OCI-M2 (cell line): ENCODE measurements around the gene ANO3.

Experiments used
- DNase-seq: peaks from one replicate; lab custom pipeline; 2025; ENCODE audit not compliant: unreplicated experiment; lab: John Stamatoyannopoulos, UW

ANO3 gene

DNA sequence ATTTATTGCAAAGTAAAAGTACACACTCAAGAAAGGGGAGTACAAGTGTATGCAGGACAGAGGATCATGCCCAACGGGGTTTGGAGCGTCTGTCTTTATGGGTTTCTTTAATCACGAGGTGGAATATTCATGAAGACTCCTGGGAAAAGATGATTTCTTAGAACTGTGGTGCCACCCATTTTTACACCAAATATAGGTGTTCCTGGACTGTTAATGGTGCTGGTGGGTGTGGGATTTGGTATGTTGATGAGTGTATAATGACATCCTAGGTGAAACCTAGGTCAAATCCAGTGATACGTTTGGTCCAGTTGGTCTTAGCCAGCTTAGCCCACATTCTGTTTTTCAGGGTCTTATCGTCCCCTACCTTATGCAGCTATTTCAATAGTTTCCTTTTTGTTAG lies 21.1 kb downstream of the ANO3 start:
- no peak for DNase-seq

DNA sequence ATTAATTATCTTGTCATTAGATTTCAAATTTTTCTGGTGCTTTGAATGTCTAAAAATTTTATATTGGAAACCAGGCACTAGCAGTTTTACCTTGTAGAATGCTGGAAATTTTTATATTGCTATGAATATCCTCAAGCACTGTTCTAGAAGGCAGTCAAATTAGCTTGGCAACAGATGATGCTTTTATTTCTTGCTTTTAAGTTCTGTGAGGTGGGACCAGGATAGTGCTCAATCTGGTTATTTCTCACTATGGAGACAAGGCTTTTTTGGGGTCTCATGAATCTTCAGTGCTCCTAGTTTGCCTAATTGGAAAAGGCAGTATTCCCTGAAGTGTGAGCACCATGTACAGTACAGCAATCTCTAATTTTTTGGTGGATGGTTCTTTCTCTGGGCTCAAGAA lies 27.1 kb downstream of the ANO3 start:
- DNase-seq = no peak

DNA sequence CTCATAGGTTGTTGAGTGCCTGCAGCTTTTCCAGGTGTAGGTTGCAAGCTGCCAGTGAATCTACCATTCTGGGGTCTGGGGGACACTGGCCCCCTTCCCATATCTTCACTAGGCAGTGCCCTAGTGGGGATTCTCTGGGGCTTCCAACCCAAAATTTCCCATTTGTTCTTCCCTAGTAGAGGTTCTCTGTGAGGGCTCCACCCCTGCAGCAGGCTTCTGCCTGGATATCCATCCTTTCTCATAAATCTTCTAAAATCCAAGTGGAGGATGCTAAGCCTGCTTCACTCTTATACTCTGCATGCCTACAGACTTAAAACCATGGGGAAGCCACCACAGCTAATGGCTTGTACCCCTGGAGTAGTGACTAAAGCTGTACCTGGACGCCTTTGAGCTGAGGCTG lies 33.4 kb downstream of the ANO3 start:
- DNase-seq = no peak

DNA sequence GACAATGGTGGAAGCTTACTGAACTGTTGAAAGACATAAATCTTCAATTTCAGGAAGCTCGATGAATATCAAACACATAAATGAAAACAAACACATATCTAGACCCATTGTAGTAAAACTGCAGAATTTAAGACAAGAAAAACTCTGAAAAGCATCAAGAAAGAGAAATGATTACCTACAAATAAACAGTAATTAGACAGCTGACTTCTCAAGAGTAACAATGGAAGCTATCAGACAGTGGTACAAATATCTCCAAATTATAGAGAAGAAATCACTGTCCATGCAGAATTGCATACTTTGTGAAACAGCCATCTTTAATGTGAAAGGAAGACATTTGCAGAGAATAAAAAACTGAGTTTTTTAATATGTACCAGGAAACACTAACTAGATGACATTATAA lies 45.7 kb downstream of the ANO3 start:
- no peak for DNase-seq

DNA sequence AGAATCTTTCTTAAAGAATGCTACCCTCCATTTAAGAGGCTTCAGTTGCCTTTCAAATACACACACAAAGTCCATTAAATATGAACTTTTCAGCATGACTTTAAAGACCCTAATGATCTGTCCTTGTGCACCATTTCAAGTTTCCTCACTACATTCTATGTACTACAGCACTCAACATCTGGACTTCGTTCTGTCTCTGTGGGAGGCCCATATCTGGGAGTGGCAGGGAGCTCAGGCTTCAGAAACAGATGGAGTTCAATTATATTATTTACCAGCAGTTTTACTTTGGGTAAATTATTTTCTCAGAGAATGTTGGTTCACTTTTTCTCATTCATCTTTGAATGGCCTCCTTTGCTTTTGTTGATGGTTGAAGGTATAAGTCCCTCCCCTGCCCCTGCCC lies 67.4 kb downstream of the ANO3 start:
- DNase-seq = no peak

DNA sequence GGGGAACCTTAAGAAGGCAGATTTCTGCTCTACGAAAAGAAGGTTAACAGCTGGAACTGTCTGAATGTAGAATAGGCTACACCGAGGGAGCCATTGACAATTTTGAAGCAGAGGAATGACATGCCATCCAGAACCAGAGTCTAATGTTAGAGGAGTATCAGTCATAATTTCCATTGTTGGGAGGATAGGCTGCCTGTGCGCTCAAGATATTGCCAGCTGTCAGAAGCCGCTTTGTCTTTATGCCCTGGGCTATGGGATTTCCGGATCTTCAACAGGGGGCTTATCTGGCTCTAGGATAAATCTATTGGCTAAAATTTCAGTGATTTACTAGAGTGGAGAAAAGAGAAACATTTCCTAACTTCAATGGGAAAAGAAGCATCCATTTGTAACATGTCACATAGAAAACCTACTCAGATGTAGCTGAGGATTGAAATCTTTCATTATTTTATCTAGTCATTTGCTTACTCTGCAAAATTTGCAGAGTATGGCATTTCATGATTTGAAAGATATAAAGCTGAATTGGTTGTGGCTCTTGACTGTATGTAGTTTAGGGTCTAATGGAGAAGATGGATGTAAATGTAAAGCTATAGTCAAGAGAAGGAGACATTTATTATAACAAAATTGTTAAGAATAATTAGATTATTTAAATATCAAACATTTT lies 78.9 kb downstream of the ANO3 start:
- no peak for DNase-seq

DNA sequence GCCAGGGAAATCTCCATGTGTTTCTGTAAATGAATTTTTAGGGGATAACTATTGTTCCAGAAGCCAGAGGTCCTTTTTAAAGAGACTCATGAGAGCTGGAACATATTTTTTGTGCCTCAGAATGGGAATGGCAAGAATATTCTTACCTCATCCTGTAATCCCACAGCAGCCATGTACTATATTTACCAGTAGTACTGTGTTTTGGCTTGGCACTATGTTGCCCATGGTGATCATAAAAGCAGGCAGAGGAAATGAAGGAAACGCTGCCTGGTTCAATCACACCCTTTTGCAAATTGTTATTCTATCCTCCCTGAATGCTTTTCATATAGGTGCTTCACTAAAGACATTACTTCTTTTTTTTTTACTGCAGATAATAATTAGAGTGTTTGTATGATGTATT lies 81.0 kb downstream of the ANO3 start:
- no peak for DNase-seq

DNA sequence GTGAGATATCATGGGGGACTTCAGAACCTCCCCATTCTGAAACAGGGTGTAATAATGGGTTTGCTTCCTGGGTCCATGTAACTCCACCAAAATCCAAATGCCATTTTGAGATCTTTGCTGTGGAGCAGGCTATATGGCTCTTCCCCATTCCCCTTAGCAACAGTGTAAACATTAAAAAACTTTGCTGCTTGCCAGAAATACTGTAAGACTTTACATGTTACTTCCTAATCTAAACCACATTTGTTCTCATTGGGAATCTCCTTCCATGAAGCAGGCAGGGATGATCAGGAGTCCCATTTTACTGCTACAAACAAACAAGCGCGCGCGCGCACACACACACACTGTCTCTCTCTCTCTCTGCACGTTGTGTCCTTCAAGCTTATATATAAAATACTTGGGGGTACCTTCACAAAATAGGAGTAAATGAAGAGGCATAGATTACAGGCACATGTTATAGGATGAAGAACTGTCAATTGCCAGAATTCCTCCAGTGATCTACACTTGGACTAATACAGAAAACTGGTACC lies 86.5 kb downstream of the ANO3 start:
- DNase-seq = no peak

DNA sequence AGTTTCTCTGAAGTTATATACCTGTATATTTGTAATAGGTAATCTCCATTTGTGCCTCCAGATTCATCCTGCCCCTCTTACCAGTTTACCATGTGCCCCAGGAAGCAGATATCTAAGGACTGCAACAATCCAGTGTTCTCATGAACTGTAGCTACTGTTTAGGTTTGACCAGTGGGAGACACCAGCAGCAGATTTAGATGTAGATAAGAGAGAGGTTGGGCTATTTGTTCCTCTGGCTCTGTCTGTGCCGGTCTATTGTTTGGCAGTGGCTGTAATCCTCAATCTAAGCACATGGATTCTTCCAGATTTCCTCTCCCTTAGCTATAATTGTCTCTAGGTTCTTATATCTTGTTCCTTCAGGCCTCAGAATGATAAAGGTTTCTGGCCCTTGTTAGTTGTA lies 88.4 kb downstream of the ANO3 start:
- no peak for DNase-seq

DNA sequence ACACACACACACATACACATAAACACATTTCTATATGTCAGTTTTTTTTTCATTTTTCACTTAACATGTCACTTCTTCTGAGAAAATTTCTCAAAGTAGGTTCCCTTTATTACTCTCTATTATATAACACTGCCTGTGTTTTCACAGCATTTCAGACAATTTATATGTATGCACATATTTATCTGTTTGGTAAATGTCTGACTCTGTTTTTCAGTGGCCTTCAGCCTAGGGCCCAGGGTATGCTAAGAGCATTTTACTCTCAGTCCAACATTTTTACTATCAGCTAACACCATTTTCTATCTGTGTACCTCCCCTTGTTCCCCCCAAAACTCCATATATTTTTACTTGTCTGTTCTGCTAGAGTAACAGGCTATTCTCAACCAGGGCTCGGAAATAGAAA lies 92.3 kb downstream of the ANO3 start:
- DNase-seq = no peak

DNA sequence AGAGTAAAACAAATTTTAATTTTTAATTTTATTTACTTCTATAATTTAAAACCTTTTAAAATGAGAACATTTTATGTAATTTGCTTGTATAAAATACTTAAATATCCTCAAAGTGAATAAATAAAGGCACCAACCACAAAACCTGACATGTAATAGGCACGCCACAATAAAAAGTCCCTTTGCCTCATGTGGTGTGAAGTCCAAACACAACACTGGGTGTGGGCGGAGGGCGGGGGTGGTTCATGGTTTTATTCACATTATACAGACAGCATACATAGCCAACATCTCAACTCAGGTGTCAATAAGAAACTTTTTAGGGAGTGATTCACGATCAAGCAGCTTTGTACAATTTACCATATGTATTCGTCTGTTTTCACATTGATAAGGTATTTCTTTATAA lies 107.9 kb downstream of the ANO3 start:
- DNase-seq = no peak

DNA sequence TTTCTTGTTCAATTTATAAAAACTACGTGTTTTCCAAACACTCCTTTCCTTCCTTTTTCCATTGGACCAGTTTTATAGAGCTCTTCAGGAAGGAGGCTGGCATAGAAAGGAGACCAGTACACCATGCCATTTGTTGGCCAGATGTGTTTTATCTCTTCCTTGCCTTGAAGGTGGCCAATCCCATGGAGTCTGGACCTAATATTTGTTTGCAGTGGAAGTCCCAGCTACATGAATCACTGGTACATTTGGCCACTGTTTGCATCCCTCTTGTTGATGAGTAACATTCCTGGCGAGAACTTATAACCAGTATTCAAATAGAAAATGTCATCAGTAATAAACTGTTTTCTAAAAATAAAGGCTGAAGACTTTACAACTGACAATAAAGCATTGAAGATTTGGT lies 110.2 kb downstream of the ANO3 start:
- no peak for DNase-seq

DNA sequence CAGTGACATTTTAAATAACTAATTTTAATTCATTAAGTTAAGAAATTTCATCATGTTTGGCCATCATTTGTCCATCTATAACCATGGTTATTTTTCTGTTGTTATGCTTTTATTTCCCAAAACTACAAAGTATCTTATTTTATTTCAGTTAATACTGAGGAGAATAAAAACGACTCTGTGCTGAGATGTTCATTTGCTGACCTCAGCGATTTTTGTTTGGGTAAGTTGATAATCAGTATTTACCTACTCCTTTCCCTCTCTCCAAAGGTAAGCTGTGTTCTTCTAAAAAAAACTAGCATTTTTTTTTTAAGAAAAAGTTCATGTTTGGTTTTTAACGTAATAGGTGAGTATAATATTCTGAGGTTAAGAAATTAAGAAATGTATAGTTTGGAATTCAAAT lies 111.7 kb downstream of the ANO3 start:
- no peak for DNase-seq

DNA sequence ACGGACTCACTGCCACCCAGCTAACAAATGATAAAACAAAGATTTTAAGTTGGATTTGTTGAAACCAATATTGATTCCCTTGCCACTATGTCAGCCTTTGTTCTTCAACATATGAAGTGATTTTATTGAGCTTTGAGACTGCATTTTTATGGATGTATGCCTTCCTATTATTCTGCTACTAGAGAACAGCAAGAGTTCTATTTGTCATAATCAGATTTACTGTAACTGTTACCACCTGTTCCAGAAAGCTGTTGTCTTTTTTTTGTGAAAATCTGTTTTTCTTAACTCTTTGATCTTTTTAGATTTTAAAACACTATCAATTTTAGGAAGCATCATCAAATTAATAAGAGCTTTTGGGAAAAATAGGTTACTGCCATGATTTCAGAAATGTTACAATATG lies 125.7 kb downstream of the ANO3 start:
- no peak for DNase-seq

DNA sequence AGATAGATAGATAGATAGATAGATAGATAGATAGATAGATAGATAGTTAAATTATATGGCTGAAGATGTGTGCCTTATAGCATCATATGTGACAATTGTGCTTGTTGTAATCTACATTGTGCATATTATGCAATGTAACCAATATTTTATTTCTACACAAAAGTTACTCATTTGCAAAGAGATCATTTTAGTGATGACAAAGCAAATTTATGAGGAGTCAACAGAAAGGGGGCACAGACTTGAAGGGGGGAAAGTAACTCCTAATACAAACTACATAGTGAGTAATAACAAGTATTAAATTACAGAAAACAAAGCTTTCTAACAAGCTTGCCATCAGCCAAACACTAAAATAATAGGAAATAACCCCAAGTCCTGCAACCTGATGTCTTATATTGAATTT lies 133.3 kb downstream of the ANO3 start:
- no peak for DNase-seq

DNA sequence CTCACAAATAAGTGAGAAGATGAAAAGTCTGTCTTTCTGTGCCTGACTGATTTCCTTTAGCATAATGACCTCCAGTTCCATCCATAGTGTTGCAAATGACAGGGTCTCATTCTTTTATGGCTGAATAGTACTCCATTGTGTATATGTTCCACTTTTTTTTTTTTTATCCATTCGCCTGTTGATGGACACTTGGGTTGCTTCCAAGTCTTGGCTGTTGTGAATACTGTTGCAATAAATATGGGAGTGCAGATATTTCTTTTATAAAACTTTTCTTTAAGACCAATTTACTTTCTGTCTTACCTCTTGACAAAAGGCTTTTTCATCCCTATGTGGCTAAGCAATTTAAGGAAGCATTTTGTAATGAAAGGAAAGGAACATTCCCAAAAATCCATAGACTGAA lies 135.6 kb downstream of the ANO3 start:
- DNase-seq = no peak

DNA sequence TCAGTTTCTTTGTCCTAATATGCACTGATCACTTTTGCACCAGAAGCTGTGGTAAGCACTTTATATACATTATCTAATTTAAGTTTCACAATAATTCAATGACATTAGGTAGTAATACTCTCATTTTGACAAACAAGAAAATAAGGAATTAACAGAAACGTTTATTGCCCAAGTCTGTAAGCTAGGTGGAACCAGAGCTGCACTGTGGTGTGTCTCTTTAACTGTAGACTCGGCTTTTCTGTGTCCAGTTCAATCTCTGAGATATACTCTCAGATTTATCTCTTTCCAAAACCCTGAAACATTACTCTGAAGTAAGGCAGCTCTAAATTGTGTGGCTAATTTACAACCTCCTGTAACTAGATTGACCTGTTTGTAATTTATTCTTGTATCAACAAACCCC lies 139.1 kb downstream of the ANO3 start:
- DNase-seq = no peak

DNA sequence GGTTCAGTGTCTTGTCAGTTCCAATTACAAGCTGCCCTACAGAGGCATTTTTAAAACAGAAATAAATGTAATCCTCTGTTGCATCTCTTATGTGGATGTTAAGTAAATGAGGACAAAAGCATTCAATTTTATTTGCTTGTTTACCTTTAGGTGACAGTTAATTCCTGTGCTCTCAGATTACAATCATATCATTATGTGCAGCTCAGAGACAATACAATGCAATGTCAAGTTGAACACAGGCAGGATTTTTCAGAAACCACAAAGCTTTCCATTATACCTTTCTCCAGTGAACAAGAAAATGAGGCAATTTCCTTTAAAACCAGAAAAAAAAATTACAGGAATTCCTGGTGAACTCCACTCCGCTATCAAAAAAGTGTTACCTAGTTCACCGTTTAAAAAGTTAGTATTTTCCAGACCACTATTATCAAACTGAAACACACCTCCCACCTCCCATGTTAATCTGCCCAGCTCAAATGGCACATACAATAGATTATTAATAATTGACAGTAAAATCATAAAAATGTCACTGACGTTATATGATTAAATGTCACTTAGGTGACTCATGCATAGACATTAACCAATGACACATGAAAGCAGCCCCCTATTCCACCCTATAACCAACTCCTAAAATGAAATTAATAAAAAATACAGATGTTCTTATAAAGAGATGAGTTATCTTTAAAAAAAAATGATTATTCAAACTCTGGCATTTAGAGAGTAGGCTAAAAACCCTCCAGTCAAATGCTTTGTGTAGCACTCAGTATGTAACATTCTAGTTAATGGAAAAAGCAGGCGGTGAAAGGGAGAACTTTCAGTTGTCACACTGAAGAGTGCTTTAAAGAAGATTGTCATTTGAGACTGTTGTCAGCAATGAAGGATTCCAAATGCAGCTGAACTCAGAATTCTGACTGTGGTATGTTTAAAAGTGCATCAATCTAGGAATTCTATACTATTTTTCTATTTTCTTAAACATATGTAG lies 141.6 kb downstream of the ANO3 start:
- no peak for DNase-seq

DNA sequence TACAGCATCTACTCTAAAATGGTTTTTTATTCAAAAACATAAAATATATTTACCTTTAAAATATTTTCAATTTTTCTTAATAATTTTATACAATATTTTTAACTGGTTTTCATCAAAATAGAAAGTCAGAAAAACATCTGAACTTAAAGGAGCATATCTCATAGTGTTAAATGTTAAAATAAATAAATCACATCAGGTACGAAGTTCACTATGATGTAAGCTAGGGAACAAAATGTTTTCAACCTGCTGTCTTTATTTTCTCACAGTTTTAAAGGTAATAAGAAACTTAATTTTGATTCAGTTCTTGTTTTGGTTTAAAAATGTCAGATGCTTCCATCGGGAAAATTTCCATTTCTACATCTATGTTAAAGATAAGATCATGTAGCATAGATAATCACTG lies 142.5 kb downstream of the ANO3 start:
- no peak for DNase-seq

DNA sequence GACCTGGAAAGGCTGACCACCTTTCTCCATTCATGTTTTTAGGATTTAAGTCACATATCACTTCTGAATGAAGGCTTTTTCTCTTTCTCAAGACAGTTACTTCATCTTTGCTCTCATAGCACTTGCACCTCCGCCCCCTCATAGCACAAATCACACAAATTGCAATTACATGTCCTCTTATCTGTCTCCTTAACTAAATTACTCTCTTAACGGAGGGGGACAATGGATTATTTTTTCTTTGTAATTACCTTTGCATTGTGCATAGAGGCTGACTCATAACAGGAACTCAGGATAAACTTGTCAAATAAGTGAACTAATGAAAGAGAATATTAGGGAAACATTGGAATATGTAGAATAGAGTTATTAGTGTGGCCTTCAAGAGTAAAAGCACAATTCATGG lies 145.5 kb downstream of the ANO3 start:
- no peak for DNase-seq

DNA sequence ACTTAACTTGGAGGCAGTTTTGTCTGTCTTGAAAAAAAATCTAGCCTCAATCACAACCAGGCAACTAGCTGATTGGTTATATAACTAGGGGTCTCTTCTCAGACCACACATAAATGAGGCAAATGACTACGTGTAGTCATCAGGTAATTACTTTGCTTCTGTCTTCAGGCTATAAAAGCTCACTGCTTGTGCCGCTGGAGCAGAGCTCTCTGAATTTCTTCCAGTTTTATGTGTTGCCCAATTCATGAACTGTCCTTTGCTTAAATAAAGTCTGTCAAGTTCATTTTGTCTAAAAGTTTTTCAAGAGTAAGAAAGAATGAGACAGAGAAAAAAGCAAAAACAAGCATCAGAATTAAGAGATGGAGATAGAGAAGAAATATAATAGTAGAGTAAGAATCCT lies 146.8 kb downstream of the ANO3 start:
- no peak for DNase-seq

DNA sequence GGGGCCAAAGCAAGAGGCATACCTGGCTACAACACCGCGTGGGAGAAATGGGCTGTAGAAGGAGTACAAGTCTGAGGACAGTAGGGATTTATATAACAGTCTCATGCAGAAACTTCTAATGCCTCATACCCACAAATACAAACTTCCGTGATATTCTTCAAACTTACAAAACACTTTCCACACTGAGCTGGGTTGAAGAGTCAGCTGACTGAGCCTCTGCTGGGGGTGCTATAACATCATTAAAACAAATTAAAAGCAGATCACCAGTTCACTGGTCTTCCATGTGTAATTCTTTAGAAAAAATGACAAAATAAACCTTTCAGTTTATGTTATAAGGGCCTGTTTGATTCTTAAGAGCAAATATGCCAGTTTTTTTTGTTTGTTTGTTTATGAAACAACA lies 148.1 kb downstream of the ANO3 start:
- DNase-seq = no peak
